ENCODE data around the gene APC. TPM values are rescaled to one million over a fixed set of nuclear protein-coding genes. Genes with fewer than 3 reads are reported as not detected.

Gene APC
- total RNA-seq, 1 donor from 2014 or later: 47.0 TPM

DNA sequence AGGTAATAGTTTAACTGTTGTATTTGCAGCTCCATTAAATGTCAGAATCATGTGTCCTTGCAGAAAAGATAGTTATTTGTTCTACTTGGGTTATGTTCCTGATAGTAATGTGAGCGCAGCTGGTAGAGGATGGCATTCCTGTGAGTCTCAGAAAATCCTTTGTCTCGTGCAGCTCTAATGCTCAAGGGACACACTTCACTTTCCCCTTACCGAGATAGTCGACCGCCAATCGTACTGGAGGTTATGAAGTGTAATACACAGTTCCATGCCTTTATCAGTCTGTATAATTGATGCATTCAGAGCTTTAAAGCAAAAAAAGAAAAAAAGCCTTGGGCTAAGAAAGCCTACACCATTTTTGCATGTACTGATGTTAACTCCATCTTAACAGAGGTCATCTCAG is 63.2 kb downstream of the APC start:
- Histone ChIP-seq H3K4me3 (ENCODE audit: low read depth, low read length) (no peak overlapping the region), H3K27me3 (ENCODE audit: control insufficient read depth, insufficient read depth, low read length) (no peaks in the 10 kb centered on the region), H3K36me3 (ENCODE audit: control insufficient read depth, insufficient read depth, low read length) (no peaks in the 10 kb centered on the region)
- DNase-seq (ENCODE audit: low read depth): no peak
- no peak for TF ChIP-seq CTCF (IDR thresholded peaks at IDR 0.05; ENCODE audit: insufficient read depth, low read length, poor library complexity, severe bottlenecking)

GRCh38 chr5:112811023-112811422 is 73.3 kb downstream of the APC start:
- DNase-seq (ENCODE audit: low read depth): no peak
- H3K4me3 ChIP-seq (ENCODE audit: low read depth, low read length): no peak overlapping the region
- no peaks in the 10 kb centered on the region for H3K36me3 ChIP-seq (ENCODE audit: control insufficient read depth, insufficient read depth, low read length)
- TF ChIP-seq CTCF (IDR thresholded peaks at IDR 0.05; ENCODE audit: insufficient read depth, low read length, poor library complexity, severe bottlenecking): no peak
- no peaks in the 10 kb centered on the region for H3K27me3 ChIP-seq (ENCODE audit: control insufficient read depth, insufficient read depth, low read length)

- Histone ChIP-seq H3K4me3 (ENCODE audit: low read depth, low read length) (no peak overlapping the region), H3K27me3 (ENCODE audit: control insufficient read depth, insufficient read depth, low read length) (no peaks in the 10 kb centered on the region), H3K36me3 (ENCODE audit: control insufficient read depth, insufficient read depth, low read length) (no peaks in the 10 kb centered on the region)
- DNase-seq (ENCODE audit: low read depth): no peak
- TF ChIP-seq CTCF (IDR thresholded peaks at IDR 0.05; ENCODE audit: insufficient read depth, low read length, poor library complexity, severe bottlenecking): no peak
Observed at GRCh38 chr5:112812549-112812948, 74.9 kb downstream of the APC start.

- H3K4me3 ChIP-seq (ENCODE audit: low read depth, low read length): no peak overlapping the region
- no peaks in the 10 kb centered on the region for H3K36me3 ChIP-seq (ENCODE audit: control insufficient read depth, insufficient read depth, low read length)
- no peak for DNase-seq (ENCODE audit: low read depth)
- no peak for TF ChIP-seq CTCF (IDR thresholded peaks at IDR 0.05; ENCODE audit: insufficient read depth, low read length, poor library complexity, severe bottlenecking)
- no peaks in the 10 kb centered on the region for H3K27me3 ChIP-seq (ENCODE audit: control insufficient read depth, insufficient read depth, low read length)
Observed at GRCh38 chr5:112820246-112820645, 82.6 kb downstream of the APC start.

DNA sequence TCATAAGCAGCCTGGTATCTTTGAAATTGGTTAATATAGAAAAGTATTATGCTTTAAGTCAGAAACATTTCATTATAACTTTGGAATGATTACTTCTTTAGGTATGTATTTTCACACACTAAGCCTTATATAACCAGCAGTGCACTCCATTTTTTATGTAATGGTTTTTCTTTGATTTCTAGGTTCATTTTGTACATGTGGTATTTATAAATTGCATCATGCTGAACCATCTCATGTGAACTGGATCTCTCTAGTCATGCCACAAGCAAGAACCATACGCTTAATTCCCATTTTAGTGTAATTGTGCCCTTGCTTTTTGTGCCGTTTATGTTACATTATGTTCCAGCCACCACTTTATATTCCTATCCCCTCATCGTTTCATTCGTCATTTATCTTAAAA is 84.8 kb downstream of the APC start:
- Histone ChIP-seq H3K4me3 (ENCODE audit: low read depth, low read length) (no peak overlapping the region), H3K36me3 (ENCODE audit: control insufficient read depth, insufficient read depth, low read length) (no peaks in the 10 kb centered on the region), H3K27me3 (ENCODE audit: control insufficient read depth, insufficient read depth, low read length) (no peaks in the 10 kb centered on the region)
- DNase-seq (ENCODE audit: low read depth): no peak
- TF ChIP-seq CTCF (IDR thresholded peaks at IDR 0.05; ENCODE audit: insufficient read depth, low read length, poor library complexity, severe bottlenecking): no peak

DNA sequence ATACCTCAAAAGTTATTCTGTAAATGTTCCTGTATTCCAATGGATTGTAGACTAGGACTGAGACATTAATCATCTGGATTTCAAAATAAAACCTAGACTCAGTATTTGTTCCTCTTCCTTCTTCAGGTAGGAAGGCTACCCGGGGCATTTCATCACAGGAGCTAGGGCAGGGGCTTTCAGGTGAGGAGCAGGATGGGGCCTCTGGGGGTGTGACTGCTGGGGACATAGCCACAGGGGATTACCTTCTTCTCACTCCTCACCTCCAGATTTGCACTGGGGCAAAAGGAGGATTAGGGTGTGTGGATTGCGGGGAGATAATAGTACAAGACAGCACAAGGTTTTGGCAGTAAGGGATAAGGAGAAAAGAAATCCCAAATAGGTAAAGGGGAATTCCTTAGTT is 85.5 kb downstream of the APC start:
- TF ChIP-seq CTCF (IDR thresholded peaks at IDR 0.05; ENCODE audit: insufficient read depth, low read length, poor library complexity, severe bottlenecking): no peak
- no peak for DNase-seq (ENCODE audit: low read depth)
- H3K4me3 ChIP-seq (ENCODE audit: low read depth, low read length): no peak overlapping the region
- no peaks in the 10 kb centered on the region for H3K27me3 ChIP-seq (ENCODE audit: control insufficient read depth, insufficient read depth, low read length)
- no peaks in the 10 kb centered on the region for H3K36me3 ChIP-seq (ENCODE audit: control insufficient read depth, insufficient read depth, low read length)
